Measurements from ENCODE around the gene TPM3.

- no peak for TF ChIP-seq CHD1 (IDR thresholded peaks at IDR 0.05; ENCODE audit: low read depth, low read length)
- TF ChIP-seq KDM5A (IDR thresholded peaks at IDR 0.05; ENCODE audit: low read length), result no peak
- no peak for TF ChIP-seq POLR2A (IDR thresholded peaks at IDR 0.05; ENCODE audit: control extremely low read depth in 1 of 2, low read depth in 2 of 2, low read length in 2 of 2)
- TF ChIP-seq SIN3A (conservative IDR thresholded peaks at IDR 0.05 in 1 of 2, IDR thresholded peaks at IDR 0.05 in 1 of 2; ENCODE audit: low read depth in 1 of 2, low read length in 2 of 2), result no peak
- peak; percentile 3 to 63 (median 49); a peak in 3 of 4 replicates for TF ChIP-seq CTCF (IDR thresholded peaks at IDR 0.05; ENCODE audit: control extremely low read depth in 1 of 3, insufficient read depth in 1 of 3, low read depth in 1 of 3, low read length in 3 of 3)
- no peak for TF ChIP-seq BRCA1 (IDR thresholded peaks at IDR 0.05; ENCODE audit: low read depth, low read length)
- TF ChIP-seq BCL11A (IDR thresholded peaks at IDR 0.05; ENCODE audit: low read depth in 2 of 2, low read length in 2 of 2), result no peak
- TF ChIP-seq CBX8 (IDR thresholded peaks at IDR 0.05; ENCODE audit: borderline replicate concordance, low read depth, low read length), result no peak
- TF ChIP-seq CEBPB (IDR thresholded peaks at IDR 0.05; ENCODE audit: low read depth, low read length), result no peak
Observed at GRCh38 chr1:154198756-154199562, 7.1 kb upstream of the TPM3 start.
